Psoas muscle (tissue), 8 donors: ENCODE data around the gene SFT2D2. TPM values are rescaled to one million over a fixed set of nuclear protein-coding genes. Genes with fewer than 3 reads are reported as not detected.

Experiments
- ATAC-seq, 4 donors: fragments of 200-7000 bp; cut with Tn5 transposase; one replicate each; pipeline ENCODE4 v1.9.1; 2020; ENCODE audit warnings: moderate library complexity in 3 of 4, mild to moderate bottlenecking in 2 of 4
- DNase-seq, 2 donors: peaks; one replicate each; pipeline ENCODE4 v3.0.0-alpha.2; 2020
- H3K27ac ChIP-seq: fragments of 200-600 bp; one replicate; pipeline ENCODE4 v1.8.0; 2022
- H3K27me3 ChIP-seq, 3 donors: fragments of 200-600 bp in 1 of 3; one replicate each; pipeline versions ENCODE4 v1.6.1 to v1.8.0; 2013 to 2022; ENCODE audit warnings: low read length in 2 of 3, mild to moderate bottlenecking in 2 of 3, moderate library complexity in 1 of 3; ENCODE audit not compliant: insufficient read depth in 3 of 3
- H3K36me3 ChIP-seq, 2 donors: fragments of 200-600 bp in 1 of 2; one replicate each; pipeline versions ENCODE4 v1.6.1 to v1.8.0; 2013 to 2022; ENCODE audit warnings: low read depth in 1 of 2, mild to moderate bottlenecking in 1 of 2, moderate library complexity in 1 of 2; ENCODE audit not compliant: insufficient read depth in 1 of 2
- H3K4me1 ChIP-seq: fragments of 200-600 bp; one replicate; pipeline ENCODE4 v1.8.0; 2022
- H3K4me3 ChIP-seq: fragments of 200-600 bp; one replicate; pipeline ENCODE4 v1.8.0; 2022; ENCODE audit warnings: mild to moderate bottlenecking
- H3K9me3 ChIP-seq: fragments of 200-600 bp; one replicate; pipeline ENCODE4 v1.8.0; 2022
- WGBS, 3 donors: extraction: QIAGEN DNeasy Blood & Tissue Kit; methylation state at CpG; one replicate each; pipeline versions ENCODE4 v1.1.6 to v1.1.7; 2013; 5-methylcytosine and 5-hydroxymethylcytosine counted together
- intact Hi-C, 2 donors: fragments of 100-400 bp; cut with DNase I; formaldehyde crosslinking; loops; one replicate each; pipeline versions ENCODE4 v1.11.0 to v1.14.2; 2022
- polyA plus RNA-seq, 3 donors: library from polyadenylated mRNA; stranded (reverse); fragments of 200-250 nt; gene quantifications; one replicate each; pipeline ENCODE4 v1.2.3, GENCODE V29; 2013
- total RNA-seq, 4 donors: library from RNA; stranded (reverse); fragmentation: NEBNext Ultra II Directional in 2 of 4; extraction: Animal tissue kit (Norgen Biotek cat#: 25700) in 2 of 4; gene quantifications; one replicate each; pipeline versions ENCODE4 v1.2.1 to v1.2.4, GENCODE V29; 2021 to 2023
- TF ChIP-seq, protein P1 (sequence below): fragments of 200-600 bp; IDR thresholded peaks from one replicate; pipeline ENCODE4 v1.8.0; 2022; ENCODE audit warnings: antibody characterized with exemption
- donor health status: healthy with polysubstance abuse.
- donor health status: DM: no; HTN: no; CAD: no; lungs with moderate emphysema.
- donor health status: Bipolar disorder and iron deficiency.
- donor health status: healthy.
- donor health status: DM: yes; HTN: yes; CAD: no.
- donor health status: DM: no; HTN: no; CAD: no.
- donor health status: DM: no; HTN: no; CAD: no.
- donor health status: DM: yes; HTN: yes; CAD: no.

SFT2D2 gene
- total and polyA plus RNA-seq, 7 donors, result 2.0 to 15.5 (median 12.7) TPM

DNA sequence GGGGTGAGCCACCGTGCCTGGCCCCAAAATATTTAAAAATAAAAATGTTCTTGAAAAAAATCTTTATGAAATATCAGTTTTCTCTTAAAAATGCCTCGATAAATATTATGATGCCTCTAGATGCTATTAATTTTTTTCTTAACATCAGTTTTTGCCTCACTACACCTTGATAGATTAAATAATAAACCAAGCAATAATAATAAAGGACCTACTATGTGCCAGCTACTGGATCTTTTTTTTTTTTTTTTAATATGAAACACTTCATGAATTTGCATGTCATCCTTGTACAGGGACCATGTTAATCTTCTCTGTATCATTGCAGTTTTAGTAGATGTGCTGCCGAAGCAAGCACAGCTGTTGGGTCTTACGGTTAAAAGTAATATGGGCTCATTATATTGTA, 37.3 kb downstream of the SFT2D2 start:
- DNase-seq, result no peak
- intact Hi-C loops, result no loop called here
- H3K27me3 ChIP-seq, result no peaks in the 10 kb centered on the region
- H3K9me3 ChIP-seq, result no peaks in the 10 kb centered on the region
- TF ChIP-seq, protein P1, sequence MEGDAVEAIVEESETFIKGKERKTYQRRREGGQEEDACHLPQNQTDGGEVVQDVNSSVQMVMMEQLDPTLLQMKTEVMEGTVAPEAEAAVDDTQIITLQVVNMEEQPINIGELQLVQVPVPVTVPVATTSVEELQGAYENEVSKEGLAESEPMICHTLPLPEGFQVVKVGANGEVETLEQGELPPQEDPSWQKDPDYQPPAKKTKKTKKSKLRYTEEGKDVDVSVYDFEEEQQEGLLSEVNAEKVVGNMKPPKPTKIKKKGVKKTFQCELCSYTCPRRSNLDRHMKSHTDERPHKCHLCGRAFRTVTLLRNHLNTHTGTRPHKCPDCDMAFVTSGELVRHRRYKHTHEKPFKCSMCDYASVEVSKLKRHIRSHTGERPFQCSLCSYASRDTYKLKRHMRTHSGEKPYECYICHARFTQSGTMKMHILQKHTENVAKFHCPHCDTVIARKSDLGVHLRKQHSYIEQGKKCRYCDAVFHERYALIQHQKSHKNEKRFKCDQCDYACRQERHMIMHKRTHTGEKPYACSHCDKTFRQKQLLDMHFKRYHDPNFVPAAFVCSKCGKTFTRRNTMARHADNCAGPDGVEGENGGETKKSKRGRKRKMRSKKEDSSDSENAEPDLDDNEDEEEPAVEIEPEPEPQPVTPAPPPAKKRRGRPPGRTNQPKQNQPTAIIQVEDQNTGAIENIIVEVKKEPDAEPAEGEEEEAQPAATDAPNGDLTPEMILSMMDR, result no peak
- no peak overlapping the region for H3K27ac ChIP-seq
- no peak overlapping the region for H3K4me3 ChIP-seq
- no peaks in the 10 kb centered on the region for H3K36me3 ChIP-seq
- WGBS, 3 donors, result 92 to 96% (median 93%) methylated on average over 4 of the region's 4 CpGs
- H3K4me1 ChIP-seq, result peaks cover 10% of the 10 kb centered on the region
- no peak for ATAC-seq

DNA sequence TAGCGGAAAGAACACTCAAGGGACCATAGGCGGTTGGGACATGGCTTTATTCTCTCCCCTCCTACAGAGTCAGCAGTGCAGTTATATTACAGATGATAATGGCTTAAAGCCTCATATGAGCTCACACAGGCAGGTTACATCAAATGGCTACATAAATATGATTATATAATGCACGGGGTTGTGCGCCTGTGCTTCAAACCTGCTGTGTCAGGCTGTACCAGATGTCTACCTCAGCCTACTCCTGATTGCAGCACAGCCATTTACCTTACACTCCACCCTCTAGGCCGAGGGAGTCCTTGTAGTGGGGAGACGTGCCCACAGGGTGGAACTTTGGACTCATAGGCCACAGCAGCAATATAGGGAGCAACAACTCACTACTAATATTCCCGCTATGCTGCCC, 38.5 kb downstream of the SFT2D2 start:
- H3K9me3 ChIP-seq, result no peaks in the 10 kb centered on the region
- no peaks in the 10 kb centered on the region for H3K36me3 ChIP-seq
- H3K4me3 ChIP-seq, result no peak overlapping the region
- H3K27me3 ChIP-seq, result no peaks in the 10 kb centered on the region
- ATAC-seq (no peak), DNase-seq (no peak)
- intact Hi-C loops, result no loop called here
- WGBS, 3 donors, result 97 to 98% (median 98%) methylated on average over 7 of the region's 7 CpGs
- TF ChIP-seq, protein P1, result no peak
- H3K4me1 ChIP-seq, result peaks cover 10% of the 10 kb centered on the region
- no peak overlapping the region for H3K27ac ChIP-seq

DNA sequence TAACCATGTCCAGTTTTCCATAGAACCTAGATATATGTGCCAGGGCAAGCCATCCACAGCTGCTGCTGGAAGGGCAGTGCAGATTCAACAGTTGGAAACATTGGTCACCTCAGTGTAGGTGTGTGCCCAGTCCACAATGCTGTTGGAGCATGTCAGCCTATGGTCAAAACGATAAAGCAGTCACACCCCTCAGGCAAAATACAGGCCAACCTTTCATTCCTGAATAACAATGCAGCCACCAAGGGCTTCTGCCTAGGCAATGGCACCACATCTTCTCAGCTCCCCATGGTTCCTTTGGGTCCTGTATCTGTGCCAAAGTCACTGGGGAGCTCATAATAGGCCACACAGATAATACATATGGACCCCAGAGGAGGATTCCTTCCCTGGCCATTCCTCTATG, 39.8 kb downstream of the SFT2D2 start:
- Histone ChIP-seq H3K27ac (no peak overlapping the region), H3K36me3 (no peaks in the 10 kb centered on the region), H3K4me3 (no peak overlapping the region), H3K4me1 (peaks cover 6% of the 10 kb centered on the region), H3K27me3 (no peaks in the 10 kb centered on the region), H3K9me3 (no peaks in the 10 kb centered on the region)
- TF ChIP-seq, protein P1, result no peak
- DNase-seq, result no peak
- no peak for ATAC-seq
- 96 to 100% (median 100%) methylated on average over 1 of the region's 1 CpG for WGBS, 3 donors
- intact Hi-C loops, result no loop called here

DNA sequence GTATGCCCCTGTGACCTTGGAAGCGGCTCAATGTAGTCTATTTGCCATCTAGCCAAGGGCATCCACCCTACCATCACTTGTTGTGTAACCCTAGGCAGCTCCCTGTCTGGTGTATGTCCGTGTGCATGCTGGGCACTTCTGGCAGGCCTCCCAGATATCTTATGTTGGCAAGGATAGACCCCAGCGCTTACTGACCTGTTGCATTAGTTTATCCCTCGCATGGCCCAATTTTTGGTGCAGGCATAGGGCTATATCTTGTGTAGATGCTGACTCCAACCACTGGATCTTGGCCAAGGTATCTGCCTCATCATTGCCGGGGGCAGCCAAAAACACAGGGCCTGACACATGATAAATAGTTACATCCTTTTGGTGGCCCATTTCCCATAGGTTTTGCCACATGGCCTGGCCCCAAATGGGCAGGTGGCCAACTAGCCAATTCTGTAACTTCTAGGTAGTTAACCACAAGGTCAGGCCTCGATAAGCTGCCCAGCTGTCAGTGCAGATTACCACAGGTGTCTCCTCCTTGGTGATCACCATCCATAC, 40.9 kb downstream of the SFT2D2 start:
- H3K36me3 ChIP-seq, result no peaks in the 10 kb centered on the region

More for the DNA sequence above, 40.9 kb downstream of the SFT2D2 start:
- Histone ChIP-seq H3K27ac (no peak overlapping the region), H3K27me3 (no peaks in the 10 kb centered on the region), H3K4me3 (no peak overlapping the region), H3K9me3 (no peaks in the 10 kb centered on the region), H3K4me1 (no peaks in the 10 kb centered on the region)
- WGBS, 3 donors, result 75 to 80% (median 78%) methylated on average over 6 of the region's 6 CpGs
- intact Hi-C loops, result no loop called here
- TF ChIP-seq, protein P1, result no peak
- DNase-seq (no peak), ATAC-seq (no peak)
